GM12892 (cell line): Measurements from ENCODE around the gene CTPS1.

Experiments used
- DNase-seq: peaks from one replicate; pipeline ENCODE4 v3.0.0; 2011; ENCODE audit not compliant: insufficient read length
- FAIRE-seq: peaks from 2 replicates; lab custom pipeline; 2011; peaks lifted over from hg19 to GRCh38; lab: Jason Lieb, UNC
- POLR2A ChIP-seq: IDR thresholded peaks from 2 replicates; pipeline ENCODE4 v1.6.1; 2011; ENCODE audit warnings: low read depth, low read length, control low read depth
- POLR2AphosphoS5 ChIP-seq: IDR thresholded peaks from 2 replicates; pipeline ENCODE4 v1.6.1; 2011; ENCODE audit warnings: low read depth, low read length, control low read depth
- TAF1 ChIP-seq: IDR thresholded peaks from 2 replicates; pipeline ENCODE4 v1.6.1; 2011; ENCODE audit warnings: low read depth, mild to moderate bottlenecking, control low read depth, low read length, borderline replicate concordance

CTPS1 gene

GRCh38 chr1:41009466-41009865 is 30.0 kb downstream of the CTPS1 start:
- TF ChIP-seq POLR2AphosphoS5 = no peak
- no peak for TF ChIP-seq TAF1
- no peak for TF ChIP-seq POLR2A
- FAIRE-seq (no peak), DNase-seq (no peak)

GRCh38 chr1:41010345-41010744 is 30.8 kb downstream of the CTPS1 start:
- TF ChIP-seq TAF1 = no peak
- no peak for TF ChIP-seq POLR2AphosphoS5
- no peak for TF ChIP-seq POLR2A
- FAIRE-seq = no peak
- DNase-seq = no peak

GRCh38 chr1:41013024-41013423 is 33.5 kb downstream of the CTPS1 start:
- no peak for FAIRE-seq
- no peak for DNase-seq

GRCh38 chr1:41013796-41014195 is 34.3 kb downstream of the CTPS1 start:
- no peak for DNase-seq
- TF ChIP-seq TAF1 = no peak
- TF ChIP-seq POLR2A = no peak
- TF ChIP-seq POLR2AphosphoS5 = no peak
- no peak for FAIRE-seq

More at GRCh38 chr1:41013024-41013423, 33.5 kb downstream of the CTPS1 start:
- TF ChIP-seq POLR2A (0 out of 2 replicates have a peak, but pooled peaks have one; percentile 11), TAF1 (no peak), POLR2AphosphoS5 (no peak)

GRCh38 chr1:41014871-41015270 is 35.4 kb downstream of the CTPS1 start:
- FAIRE-seq (no peak), DNase-seq (no peak)

GRCh38 chr1:41015281-41015896 is 35.9 kb downstream of the CTPS1 start:
- no peak for FAIRE-seq
- TF ChIP-seq POLR2AphosphoS5 = no peak; the same call in 1 of the 2 replicates
- no peak for TF ChIP-seq POLR2A
- TF ChIP-seq TAF1 = no peak
- no peak for DNase-seq

More at GRCh38 chr1:41014871-41015270, 35.4 kb downstream of the CTPS1 start:
- peak; percentile 69; the same call in 1 of the 2 replicates for TF ChIP-seq POLR2AphosphoS5
- no peak for TF ChIP-seq POLR2A

- TF ChIP-seq POLR2AphosphoS5 (no peak), POLR2A (peak; percentile 16; the same call in 1 of the 2 replicates)
- no peak for DNase-seq
- FAIRE-seq = no peak
These were observed 36.5 kb downstream of the CTPS1 start for GRCh38 chr1:41015897-41016470.

GRCh38 chr1:41017141-41018017 is 37.9 kb downstream of the CTPS1 start:
- DNase-seq (no peak), FAIRE-seq (no peak)
- peak; percentile 51; the same call in 1 of the 2 replicates for TF ChIP-seq POLR2A
- no peak for TF ChIP-seq TAF1

- FAIRE-seq (no peak), DNase-seq (no peak)
- TF ChIP-seq POLR2A = no peak
- TF ChIP-seq POLR2AphosphoS5 = no peak
- TF ChIP-seq TAF1 = no peak
These were observed 38.5 kb downstream of the CTPS1 start for GRCh38 chr1:41018018-41018410.

- FAIRE-seq (no peak), DNase-seq (no peak)
- TF ChIP-seq POLR2AphosphoS5 (peak; percentile 30; the same call in 1 of the 2 replicates), TAF1 (no peak)
These were observed 39.9 kb downstream of the CTPS1 start for GRCh38 chr1:41019353-41019745.

GRCh38 chr1:41020109-41020576 is 40.6 kb downstream of the CTPS1 start:
- DNase-seq (no peak), FAIRE-seq (no peak)

More at GRCh38 chr1:41020109-41020576, 40.6 kb downstream of the CTPS1 start:
- TF ChIP-seq TAF1 (no peak), POLR2AphosphoS5 (no peak)
